RKO (cell line): Measurements from ENCODE around the gene MYL11.

ENCODE experiments used
- DNase-seq: peaks from one replicate; pipeline ENCODE4 v3.0.0-alpha.2; 2016; ENCODE audit warnings: low spot score

MYL11 gene

GRCh38 chr16:30397056-30397455 is 22.5 kb downstream of the MYL11 start:
- DNase-seq, result no peak

GRCh38 chr16:30397776-30398660 is 23.4 kb downstream of the MYL11 start:
- DNase-seq, result no peak

- no peak for DNase-seq
Observed at GRCh38 chr16:30398661-30399434, 24.2 kb downstream of the MYL11 start.

GRCh38 chr16:30399435-30400186 is 25.0 kb downstream of the MYL11 start:
- peak; percentile 40 for DNase-seq

GRCh38 chr16:30401768-30402425 is 27.3 kb downstream of the MYL11 start:
- DNase-seq, result no peak

GRCh38 chr16:30406795-30407101 is 32.1 kb downstream of the MYL11 start:
- peak; percentile 25 for DNase-seq

GRCh38 chr16:30407102-30407803 is 32.7 kb downstream of the MYL11 start, which contains the start of gene ZNF771:
TSS of gene ZNF771 (plus strand) at chr16:30407606. CDS start at chr16:30408054, 448 bp downstream.
- peak; percentile 87 for DNase-seq

- peak; percentile 66 for DNase-seq
Observed at GRCh38 chr16:30407804-30408534, 33.4 kb downstream of the MYL11 start.

GRCh38 chr16:30409125-30410060 is 34.8 kb downstream of the MYL11 start:
- DNase-seq, result peak; percentile 90

GRCh38 chr16:30413112-30413806 is 38.7 kb downstream of the MYL11 start:
- DNase-seq, result no peak

- no peak for DNase-seq
Observed at GRCh38 chr16:30414159-30414558, 39.6 kb downstream of the MYL11 start.

- no peak for DNase-seq
Observed at GRCh38 chr16:30416047-30416603, 41.5 kb downstream of the MYL11 start.

- DNase-seq, result no peak
Observed at GRCh38 chr16:30416624-30417528, 42.3 kb downstream of the MYL11 start.

GRCh38 chr16:30417529-30418349 is 43.1 kb downstream of the MYL11 start:
- DNase-seq, result peak; percentile 96

GRCh38 chr16:30418350-30419181 is 44.0 kb downstream of the MYL11 start:
- DNase-seq, result no peak

- no peak for DNase-seq
Observed at GRCh38 chr16:30421010-30421409, 46.4 kb downstream of the MYL11 start.
